K562 (cell line): ENCODE measurements around the gene METTL24. TPM values are rescaled to one million over a fixed set of nuclear protein-coding genes. Genes with fewer than 3 reads are reported as not detected.

Source experiments
- ATAC-seq: fragments of 200-7000 bp; cut with Tn5 transposase; 3 replicates; pipeline ENCODE4 v1.9.1; 2020; ENCODE audit warnings: moderate library complexity
- BruUV-seq: library from RNA; stranded (reverse); fragments of 400-500 nt; replicated peaks from 2 replicates; lab custom pipeline; 2021; lab: Mats Ljungman, UMichigan
- CTCF ChIA-PET: fragments of 300-600 bp; formaldehyde crosslinking; extraction: SDS; loops from one replicate; lab custom pipeline; 2021; ENCODE audit warnings: low intra/inter-chr PET ratio; lab: Yijun Ruan, JAX
- POLR2A ChIA-PET: fragments of 300-600, 350-650 bp; sonication (Branson Sonifier 250); formaldehyde crosslinking; extraction: SDS; loops from one replicate; lab custom pipeline; 2021; ENCODE audit warnings: antibody characterized with exemption, inconsistent platforms; lab: Yijun Ruan, JAX
- DNase-seq, 4 experiments: peaks; one replicate each; pipeline versions ENCODE4 v3.0.0 to v3.0.0-alpha.2; 2011 to 2018; ENCODE audit warnings: low spot score in 3 of 4, mixed read lengths in 3 of 4; ENCODE audit errors: extremely low read depth in 1 of 4
- FAIRE-seq: peaks from 2 replicates; lab custom pipeline; 2011; peaks lifted over from hg19 to GRCh38; lab: Jason Lieb, UNC
- H2AFZ ChIP-seq: 2 replicates; pipeline ENCODE4 v1.6.0; 2011; ENCODE audit warnings: low read depth, low read length, control low read depth, inconsistent platforms
- H3K27ac ChIP-seq: fragments of 200-600 bp; 3 replicates; pipeline ENCODE4 v1.8.0; 2011; ENCODE audit warnings: low read depth, mild to moderate bottlenecking, control low read depth, inconsistent platforms, low read length, moderate library complexity, mixed read lengths; ENCODE audit errors: extremely low read depth
- H3K27me3 ChIP-seq, 2 experiments: fragments of 300-600 bp in 1 of 2; 2 replicates in 1 of 2; 3 replicates in 1 of 2; pipeline versions ENCODE4 v1.6.0 to v1.8.0; 2011; ENCODE audit warnings: inconsistent platforms in 2 of 2, low read length in 2 of 2, mild to moderate bottlenecking in 1 of 2, mixed read lengths in 1 of 2, moderate library complexity in 1 of 2; ENCODE audit not compliant: control insufficient read depth in 2 of 2, insufficient read depth in 2 of 2
- H3K36me3 ChIP-seq: fragments of 300-600 bp; 3 replicates; pipeline ENCODE4 v1.8.0; 2011; ENCODE audit warnings: mild to moderate bottlenecking, low read length, inconsistent platforms; ENCODE audit not compliant: control insufficient read depth, insufficient read depth
- H3K4me1 ChIP-seq, 2 experiments: fragments of 200-600 bp in 1 of 2; replicated peaks in 1 of 2; 2 replicates in 1 of 2; 3 replicates in 1 of 2; pipeline versions ENCODE4 v1.5.1 to v1.8.0; 2011; ENCODE audit warnings: inconsistent platforms in 2 of 2, low read length in 2 of 2, mild to moderate bottlenecking in 1 of 2, mixed read lengths in 1 of 2, moderate library complexity in 1 of 2; ENCODE audit not compliant: control insufficient read depth in 2 of 2, insufficient read depth in 2 of 2
- H3K4me2 ChIP-seq: 2 replicates; pipeline ENCODE4 v1.6.1; 2011; ENCODE audit warnings: low read length, control low read depth, inconsistent platforms, mixed read lengths; ENCODE audit not compliant: insufficient read depth
- H3K4me3 ChIP-seq: fragments of 200-600 bp; sonication (generic), shearing (Covaris generic); 2 replicates; pipeline ENCODE4 v1.5.1; 2016; ENCODE audit warnings: control low read depth, inconsistent platforms
- H3K79me2 ChIP-seq: fragments of 200-600 bp; 3 replicates; pipeline ENCODE4 v1.8.0; 2011; ENCODE audit warnings: low read length, inconsistent platforms; ENCODE audit not compliant: control insufficient read depth, insufficient read depth
- H3K9ac ChIP-seq, 2 experiments: 2 replicates each; pipeline versions ENCODE4 v1.6.0 to v1.6.1; 2011; ENCODE audit warnings: low read depth in 2 of 2, low read length in 2 of 2, control low read depth in 1 of 2, inconsistent platforms in 1 of 2, mild to moderate bottlenecking in 1 of 2, mixed read lengths in 1 of 2; ENCODE audit not compliant: insufficient read depth in 1 of 2
- H3K9me1 ChIP-seq: one replicate; pipeline ENCODE4 v1.6.0; 2011; ENCODE audit warnings: inconsistent platforms, mild to moderate bottlenecking, low read length, moderate library complexity; ENCODE audit not compliant: control insufficient read depth, insufficient read depth
- H3K9me3 ChIP-seq: replicated peaks from 2 replicates; pipeline ENCODE4 v1.5.1; 2011; ENCODE audit warnings: low read depth, low read length, inconsistent platforms; ENCODE audit not compliant: control insufficient read depth, insufficient read depth
- H4K20me1 ChIP-seq: replicated peaks from 2 replicates; pipeline ENCODE4 v1.6.1; 2011; ENCODE audit warnings: low read length, inconsistent platforms, mixed read lengths; ENCODE audit not compliant: control insufficient read depth, insufficient read depth
- ARID1B ChIP-seq: fragments of 450-650 bp; IDR thresholded peaks from 2 replicates; pipeline ENCODE4 v1.6.1; 2016; ENCODE audit warnings: antibody characterized with exemption, mild to moderate bottlenecking, inconsistent platforms
- ARID2 ChIP-seq: fragments of 450-650 bp; IDR thresholded peaks from 2 replicates; pipeline ENCODE4 v1.6.1; 2017; ENCODE audit warnings: antibody characterized with exemption, mild to moderate bottlenecking
- C11orf30 ChIP-seq: fragments of 450-650 bp; IDR thresholded peaks from 2 replicates; pipeline ENCODE4 v1.6.1; 2016; ENCODE audit warnings: low read depth, mild to moderate bottlenecking
- EHMT2 ChIP-seq: fragments of 450-650 bp; IDR thresholded peaks from 2 replicates; pipeline ENCODE4 v1.6.1; 2018; ENCODE audit warnings: antibody characterized with exemption
- HDAC3 ChIP-seq: fragments of 450-650 bp; IDR thresholded peaks from 2 replicates; pipeline ENCODE4 v1.6.1; 2018; ENCODE audit warnings: borderline replicate concordance, mild to moderate bottlenecking, moderate library complexity; ENCODE audit not compliant: partially characterized antibody
- HIVEP1 ChIP-seq: fragments of 250-450 bp; sonication (Bioruptor Pico); IDR thresholded peaks from 2 replicates; pipeline ENCODE4 v1.4.0; 2020; ENCODE audit warnings: mild to moderate bottlenecking
- KAT2B ChIP-seq: IDR thresholded peaks from one replicate; pipeline ENCODE4 v1.6.1; 2012; ENCODE audit warnings: low read depth, mild to moderate bottlenecking, control low read depth, inconsistent platforms, low read length, moderate library complexity
- PCBP2 ChIP-seq: fragments of 200-400 bp; formaldehyde crosslinking; IDR thresholded peaks from 2 replicates; pipeline ENCODE4 v1.6.1; 2018; ENCODE audit warnings: low read length, low read depth, mild to moderate bottlenecking, moderate library complexity; ENCODE audit not compliant: poor library complexity, severe bottlenecking
- POLR2B ChIP-seq: fragments of 450-650 bp; IDR thresholded peaks from 2 replicates; pipeline ENCODE4 v1.6.1; 2018; ENCODE audit warnings: low read depth; ENCODE audit not compliant: partially characterized antibody
- POLR2H ChIP-seq: IDR thresholded peaks from 2 replicates; pipeline ENCODE4 v1.6.1; 2016; ENCODE audit warnings: missing genetic modification characterization, low read depth, mild to moderate bottlenecking, control low read depth, missing compliant biosample characterization, moderate library complexity
- ZNF12 ChIP-seq: sonication (generic); formaldehyde crosslinking; IDR thresholded peaks from 2 replicates; pipeline ENCODE4 v1.4.0; 2020; ENCODE audit warnings: mild to moderate bottlenecking, missing genetic modification reagents
- ZNF668 ChIP-seq: fragments of 250-450 bp; sonication (Bioruptor Pico); IDR thresholded peaks from 2 replicates; pipeline ENCODE4 v1.8.0; 2022; ENCODE audit warnings: mild to moderate bottlenecking, inconsistent platforms
- in situ Hi-C: fragments of 300-500 bp; cut with MboI; formaldehyde crosslinking; loops from 4 replicates; pipeline ENCODE4 v1.15.0; 2018; ENCODE audit warnings: inconsistent platforms, mixed read lengths
- intact Hi-C: fragments of 100-400 bp; cut with micrococcal nuclease; formaldehyde crosslinking; loops from 2 replicates; pipeline ENCODE4 v1.14.2; 2022
- polyA plus RNA-seq, 8 experiments: library from polyadenylated mRNA; depleted of rRNA in 4 of 8; stranded (reverse) in 5 of 8; unstranded in 3 of 8; fragments of >200 nt; fragmentation: Nextera tagmentation in 2 of 8; fragmentation: Illumina TruSeq in 1 of 8; extraction: Ambion mirVana in 2 of 8; extraction: Trizol in 1 of 8; gene quantifications; 2 replicates each; pipeline versions ENCODE4 v1.2.1 to v1.2.3, GENCODE V29; 2011 to 2014; ENCODE audit warnings: inconsistent platforms in 1 of 8, missing spikeins in 1 of 8
- total RNA-seq, 7 experiments: library from RNA; depleted of rRNA in 6 of 7; stranded (reverse); fragments of >200 nt in 6 of 7; fragmentation: Illumina TruSeq in 2 of 7; extraction: Trizol in 2 of 7; gene quantifications; 2 replicates each; pipeline versions ENCODE4 v1.2.1 to v1.2.3, GENCODE V29; 2011 to 2021; ENCODE audit warnings: low replicate concordance in 1 of 7

METTL24 gene
- total and polyA plus RNA-seq, 9 of the 15 experiments (the other 6 are each of a cell fraction or from before 2014, with no cell fraction given), result not detected

- no peaks in the 10 kb centered on the region for H3K79me2 ChIP-seq
- FAIRE-seq, result no peak
- ChIA-PET CTCF (no interaction called here), POLR2A (no interaction called here)
- H3K4me2 ChIP-seq, result no peak overlapping the region
- no peaks in the 10 kb centered on the region for H3K4me1 ChIP-seq
- no peak for DNase-seq
- H3K9me3 ChIP-seq, result no peaks in the 10 kb centered on the region
- no peak for ATAC-seq
- intact Hi-C loops, result no loop called here
- peaks cover 4 to 43% of the 10 kb centered on the region in 2 experiments; a peak in 3 of 5 replicates for H3K27me3 ChIP-seq
- H3K36me3 ChIP-seq, result no peaks in the 10 kb centered on the region
- in situ Hi-C loops, result no loop called here
- no peak for TF ChIP-seq HDAC3
- TF ChIP-seq HIVEP1 (CRISPR knock-in tag), result no peak
- no peak for TF ChIP-seq ZNF12 (CRISPR knock-in tag)
- no peak for TF ChIP-seq POLR2H (tag)
- no peak for TF ChIP-seq PCBP2
- no peak for TF ChIP-seq ZNF668 (CRISPR knock-in tag)
- TF ChIP-seq EHMT2, result no peak
- TF ChIP-seq C11orf30, result no peak
- TF ChIP-seq POLR2B, result no peak
- no peak for TF ChIP-seq ARID2
- TF ChIP-seq KAT2B, result no peak
- no peak for TF ChIP-seq ARID1B
- H2AFZ ChIP-seq, result no peak overlapping the region
- H3K9me1 ChIP-seq, result no peaks in the 10 kb centered on the region
- no peak overlapping the region for H3K4me3 ChIP-seq
- H3K9ac ChIP-seq, result no peak overlapping the region
- BruUV-seq, result no TSS peak
- H3K27ac ChIP-seq, result no peak overlapping the region
- no peaks in the 10 kb centered on the region for H4K20me1 ChIP-seq
Measured at GRCh38 chr6:110325197-110325596, 33.0 kb downstream of the METTL24 start.
